Panc1 (cell line): ENCODE measurements around the gene UMAD1.

Experiments
- TCF7L2 ChIP-seq: IDR thresholded peaks from 2 replicates; pipeline ENCODE4 v1.6.1; 2011; ENCODE audit warnings: mild to moderate bottlenecking, low read depth, low read length, inconsistent platforms
- TF ChIP-seq, protein P1 (sequence below): fragments of 450-650 bp; IDR thresholded peaks from 2 replicates; pipeline ENCODE4 v1.5.1; 2017; ENCODE audit warnings: mild to moderate bottlenecking
- TF ChIP-seq, protein P2 (sequence below), 2 experiments: IDR thresholded peaks; 2 replicates each; pipeline ENCODE4 v1.6.1; 2011 to 2012; ENCODE audit warnings: low read depth in 2 of 2, control low read depth in 1 of 2, low read length in 1 of 2, mild to moderate bottlenecking in 1 of 2, moderate library complexity in 1 of 2; ENCODE audit not compliant: insufficient read depth in 1 of 2

- TF ChIP-seq, protein P1, sequence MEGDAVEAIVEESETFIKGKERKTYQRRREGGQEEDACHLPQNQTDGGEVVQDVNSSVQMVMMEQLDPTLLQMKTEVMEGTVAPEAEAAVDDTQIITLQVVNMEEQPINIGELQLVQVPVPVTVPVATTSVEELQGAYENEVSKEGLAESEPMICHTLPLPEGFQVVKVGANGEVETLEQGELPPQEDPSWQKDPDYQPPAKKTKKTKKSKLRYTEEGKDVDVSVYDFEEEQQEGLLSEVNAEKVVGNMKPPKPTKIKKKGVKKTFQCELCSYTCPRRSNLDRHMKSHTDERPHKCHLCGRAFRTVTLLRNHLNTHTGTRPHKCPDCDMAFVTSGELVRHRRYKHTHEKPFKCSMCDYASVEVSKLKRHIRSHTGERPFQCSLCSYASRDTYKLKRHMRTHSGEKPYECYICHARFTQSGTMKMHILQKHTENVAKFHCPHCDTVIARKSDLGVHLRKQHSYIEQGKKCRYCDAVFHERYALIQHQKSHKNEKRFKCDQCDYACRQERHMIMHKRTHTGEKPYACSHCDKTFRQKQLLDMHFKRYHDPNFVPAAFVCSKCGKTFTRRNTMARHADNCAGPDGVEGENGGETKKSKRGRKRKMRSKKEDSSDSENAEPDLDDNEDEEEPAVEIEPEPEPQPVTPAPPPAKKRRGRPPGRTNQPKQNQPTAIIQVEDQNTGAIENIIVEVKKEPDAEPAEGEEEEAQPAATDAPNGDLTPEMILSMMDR, result no peak
- TF ChIP-seq, protein P2, sequence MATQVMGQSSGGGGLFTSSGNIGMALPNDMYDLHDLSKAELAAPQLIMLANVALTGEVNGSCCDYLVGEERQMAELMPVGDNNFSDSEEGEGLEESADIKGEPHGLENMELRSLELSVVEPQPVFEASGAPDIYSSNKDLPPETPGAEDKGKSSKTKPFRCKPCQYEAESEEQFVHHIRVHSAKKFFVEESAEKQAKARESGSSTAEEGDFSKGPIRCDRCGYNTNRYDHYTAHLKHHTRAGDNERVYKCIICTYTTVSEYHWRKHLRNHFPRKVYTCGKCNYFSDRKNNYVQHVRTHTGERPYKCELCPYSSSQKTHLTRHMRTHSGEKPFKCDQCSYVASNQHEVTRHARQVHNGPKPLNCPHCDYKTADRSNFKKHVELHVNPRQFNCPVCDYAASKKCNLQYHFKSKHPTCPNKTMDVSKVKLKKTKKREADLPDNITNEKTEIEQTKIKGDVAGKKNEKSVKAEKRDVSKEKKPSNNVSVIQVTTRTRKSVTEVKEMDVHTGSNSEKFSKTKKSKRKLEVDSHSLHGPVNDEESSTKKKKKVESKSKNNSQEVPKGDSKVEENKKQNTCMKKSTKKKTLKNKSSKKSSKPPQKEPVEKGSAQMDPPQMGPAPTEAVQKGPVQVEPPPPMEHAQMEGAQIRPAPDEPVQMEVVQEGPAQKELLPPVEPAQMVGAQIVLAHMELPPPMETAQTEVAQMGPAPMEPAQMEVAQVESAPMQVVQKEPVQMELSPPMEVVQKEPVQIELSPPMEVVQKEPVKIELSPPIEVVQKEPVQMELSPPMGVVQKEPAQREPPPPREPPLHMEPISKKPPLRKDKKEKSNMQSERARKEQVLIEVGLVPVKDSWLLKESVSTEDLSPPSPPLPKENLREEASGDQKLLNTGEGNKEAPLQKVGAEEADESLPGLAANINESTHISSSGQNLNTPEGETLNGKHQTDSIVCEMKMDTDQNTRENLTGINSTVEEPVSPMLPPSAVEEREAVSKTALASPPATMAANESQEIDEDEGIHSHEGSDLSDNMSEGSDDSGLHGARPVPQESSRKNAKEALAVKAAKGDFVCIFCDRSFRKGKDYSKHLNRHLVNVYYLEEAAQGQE (IDR thresholded peaks at IDR 0.05; ENCODE audit: insufficient read depth in 1 of 2, low read depth in 2 of 2, low read length in 1 of 2), result peak in 1 of 2 experiments; percentile 43; a peak in 1 of 4 replicates
- no peak for TF ChIP-seq TCF7L2
Measured at GRCh38 chr7:7651479-7651878, 10.9 kb downstream of the UMAD1 start.
